Activated T-cell treated with anti-CD3 and anti-CD28 coated beads for 1 hour (primary cell): Measurements from ENCODE around the gene KCTD18.

Source experiments
- DNase-seq: peaks from one replicate; pipeline ENCODE4 v3.0.0-alpha.2; 2020; ENCODE audit warnings: low read depth

KCTD18 gene

DNA sequence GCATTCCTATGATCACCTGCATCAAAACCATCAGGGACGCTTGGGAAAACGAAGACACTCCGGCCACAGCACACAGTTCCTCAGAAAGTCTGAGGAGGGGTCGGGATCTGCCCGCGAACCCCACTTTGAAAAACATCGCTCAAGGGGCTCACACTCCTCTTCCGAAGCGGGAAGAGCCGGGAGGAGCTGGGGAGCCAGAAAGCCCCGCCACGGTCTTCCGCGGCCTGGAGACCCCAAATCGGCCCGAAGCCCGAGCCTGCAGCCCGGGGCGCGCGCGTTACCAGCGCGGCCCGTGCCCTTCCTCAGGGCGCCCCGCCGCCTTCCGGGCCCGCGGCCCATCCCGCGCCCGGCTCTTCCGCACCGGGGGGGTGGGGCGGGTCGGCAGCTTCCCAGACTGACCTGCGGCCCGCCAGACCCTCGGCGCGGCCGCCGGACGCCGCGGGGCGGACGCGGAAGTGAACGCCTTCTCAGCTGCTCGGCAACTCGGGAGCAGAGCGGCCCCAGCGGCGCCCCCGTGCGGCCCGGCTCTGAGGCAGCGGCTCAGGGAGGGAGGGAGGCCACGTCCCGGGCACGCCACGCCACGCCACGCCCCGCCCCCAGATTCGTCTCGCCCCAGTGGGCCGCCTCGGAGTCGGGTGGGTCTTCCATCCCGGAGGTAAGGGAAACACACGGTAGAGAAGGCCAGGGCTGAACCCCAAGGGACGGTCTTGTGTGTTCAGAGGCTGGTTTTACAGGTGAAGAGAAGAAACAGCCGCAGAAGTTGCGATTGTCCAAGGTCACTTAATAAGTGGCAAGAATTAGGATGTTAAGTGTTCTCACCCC, at the start of gene KCTD18:
Gene KCTD18, minus strand, starts transcription at position 457 of the 822 bp plus-strand sequence. CDS start 3,052 bp downstream, outside the sequence.
- DNase-seq = peak; percentile 88

DNA sequence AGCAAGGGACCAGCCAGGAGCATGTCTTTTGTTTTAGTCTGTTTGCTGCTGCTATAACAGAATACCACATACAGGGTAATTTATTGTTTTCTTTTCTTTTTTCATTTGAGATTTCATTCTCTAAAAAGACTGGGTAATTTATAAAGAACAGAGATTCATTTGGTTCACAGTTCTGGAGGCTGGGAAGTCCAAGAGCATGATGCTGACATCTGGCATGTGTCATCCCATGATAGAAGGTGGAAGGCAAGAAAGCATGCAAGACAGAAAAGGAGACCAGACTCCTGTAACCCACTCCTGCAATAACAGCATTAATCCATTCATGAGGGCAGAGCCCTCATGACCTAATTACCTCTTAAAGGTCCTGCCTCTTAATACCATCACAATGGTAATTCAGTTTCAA, 30.9 kb upstream of the KCTD18 start:
- DNase-seq = no peak

GRCh38 chr2:200538139-200538538, 28.3 kb upstream of the KCTD18 start:
- no peak for DNase-seq

DNA sequence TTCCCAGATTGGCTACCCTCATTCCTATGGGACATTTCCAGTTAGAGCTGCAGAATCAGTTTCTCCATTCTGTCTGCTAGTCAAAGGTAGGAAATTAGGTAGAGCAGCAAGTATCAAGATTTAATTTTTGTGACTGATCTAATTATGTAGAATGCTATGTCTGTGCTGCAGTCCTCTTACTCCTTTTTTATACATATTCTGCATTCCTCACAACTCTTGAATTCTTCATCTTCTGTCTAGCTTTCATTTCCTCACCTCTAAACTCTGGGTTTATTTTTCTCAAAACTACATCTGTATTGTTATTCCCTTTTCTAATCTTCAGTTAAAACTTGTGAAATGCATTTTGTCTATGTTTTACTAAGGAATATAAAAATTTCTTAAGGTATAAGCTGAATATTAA, 24.7 kb upstream of the KCTD18 start:
- DNase-seq = no peak

- DNase-seq = no peak
Measured at GRCh38 chr2:200533754-200534153, 23.9 kb upstream of the KCTD18 start.

DNA sequence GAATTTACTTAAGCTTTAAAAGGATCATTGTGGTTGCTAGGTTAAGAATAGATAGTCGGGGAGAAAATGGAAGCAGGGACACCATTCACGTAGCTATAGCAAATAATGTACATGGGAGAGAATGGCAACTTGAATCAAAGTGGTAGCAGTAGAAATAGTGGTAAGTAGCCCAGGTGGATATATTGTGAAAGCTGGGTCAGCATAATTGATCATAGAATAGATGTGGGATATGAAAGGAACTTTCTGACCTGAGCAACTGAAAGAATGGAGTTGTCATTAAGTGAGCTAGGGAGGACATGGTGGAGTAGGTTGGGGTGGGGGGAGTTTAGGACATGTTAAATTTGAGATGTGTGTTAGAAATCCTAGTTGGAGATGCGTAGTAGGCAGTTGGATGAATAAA, 18.4 kb upstream of the KCTD18 start:
- DNase-seq = no peak

- peak; percentile 91 for DNase-seq
Measured at GRCh38 chr2:200525882-200526651, 16.2 kb upstream of the KCTD18 start, which contains the start of gene SGO2. TSS of gene SGO2 (plus strand) at chr2:200526207. CDS start at chr2:200532976, 6,769 bp downstream.

DNA sequence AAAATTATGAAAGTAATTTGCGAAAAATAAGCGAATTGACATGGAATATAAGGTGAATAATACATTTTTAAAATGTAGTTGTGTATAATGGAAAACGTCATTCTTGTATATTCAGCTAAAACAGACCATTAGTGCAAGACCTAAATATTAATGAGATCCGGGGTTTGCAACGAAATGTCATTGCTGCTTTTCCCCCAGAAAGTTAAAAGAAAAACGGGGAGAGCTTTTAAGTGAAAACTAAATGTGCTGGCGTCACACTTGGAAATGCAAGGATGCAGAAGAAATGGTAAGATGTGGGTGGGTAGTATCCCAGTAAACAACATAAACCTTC, 15.6 kb upstream of the KCTD18 start:
- no peak for DNase-seq

DNA sequence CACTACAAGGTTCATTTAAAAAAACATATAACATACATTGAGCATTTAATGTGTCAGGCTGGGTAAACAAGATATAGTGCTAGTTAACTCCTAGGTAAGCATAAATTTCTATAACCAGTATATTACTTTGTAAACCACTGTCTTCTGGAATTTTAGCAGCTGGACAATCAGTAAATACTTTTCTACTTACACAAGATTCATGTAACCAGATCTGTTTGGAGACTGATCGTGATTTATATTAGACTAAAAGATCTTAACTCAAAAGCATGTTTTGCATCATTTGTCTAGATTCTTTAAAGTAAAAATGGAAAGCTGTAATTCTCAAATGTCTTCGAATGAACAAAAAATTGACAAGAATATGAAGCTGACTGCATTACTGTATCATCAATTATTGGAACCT, 15.2 kb upstream of the KCTD18 start:
- no peak for DNase-seq

- no peak for DNase-seq
Measured at GRCh38 chr2:200523604-200524003, 13.7 kb upstream of the KCTD18 start.

DNA sequence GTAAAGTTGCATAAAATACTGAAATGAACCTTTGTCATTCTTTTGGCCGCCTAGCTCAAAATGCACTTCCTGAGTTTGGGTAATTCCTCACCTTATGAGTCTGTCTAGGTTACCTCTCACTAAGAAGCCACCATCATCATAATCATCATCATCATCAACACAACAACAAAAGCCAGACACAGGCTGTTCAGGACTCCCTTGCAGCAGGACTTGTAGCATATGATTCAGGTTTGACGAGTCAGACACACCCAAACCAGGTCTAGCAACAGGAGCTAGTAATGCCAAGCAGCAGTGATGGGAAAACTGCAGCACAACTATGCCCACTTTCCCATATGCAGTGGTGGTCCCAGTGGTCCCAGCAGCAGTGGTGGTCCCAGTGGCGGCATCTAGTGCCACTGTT, 13.3 kb upstream of the KCTD18 start:
- DNase-seq = no peak

GRCh38 chr2:200515155-200515554, 5.3 kb upstream of the KCTD18 start:
- no peak for DNase-seq

GRCh38 chr2:200509235-200509611, 645 bp downstream of the KCTD18 start:
- DNase-seq = no peak

- DNase-seq = no peak
Measured at GRCh38 chr2:200507179-200507578, 2.7 kb downstream of the KCTD18 start.

- no peak for DNase-seq
Measured at GRCh38 chr2:200506679-200507078, 3.2 kb downstream of the KCTD18 start.

- DNase-seq = no peak
Measured at GRCh38 chr2:200502196-200502595, 7.7 kb downstream of the KCTD18 start.

- DNase-seq = no peak
Measured at GRCh38 chr2:200498402-200499162, 11.3 kb downstream of the KCTD18 start.

DNA sequence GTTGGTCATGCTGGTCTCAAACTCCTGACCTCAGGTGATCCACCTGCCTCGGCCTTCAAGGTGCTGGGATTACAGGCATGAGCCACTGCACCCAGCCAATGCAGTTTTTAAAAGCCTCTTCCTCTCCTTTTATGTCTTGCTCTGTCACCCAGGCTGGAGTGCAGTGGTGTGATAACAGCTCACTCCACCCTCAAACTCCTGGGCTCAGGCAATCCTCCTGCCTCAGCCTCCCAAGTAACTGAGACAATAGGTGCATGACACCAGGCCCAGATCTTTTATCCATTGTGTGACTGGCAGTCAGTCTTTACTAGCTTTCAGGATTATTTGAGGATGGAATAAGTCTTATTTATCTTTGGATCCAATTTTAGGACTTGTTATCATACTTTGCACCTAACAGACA, 13.2 kb downstream of the KCTD18 start:
- DNase-seq = no peak

- DNase-seq = no peak
Measured at GRCh38 chr2:200494048-200494447, 15.8 kb downstream of the KCTD18 start.

- DNase-seq = no peak
Measured at GRCh38 chr2:200492656-200493055, 17.2 kb downstream of the KCTD18 start.

DNA sequence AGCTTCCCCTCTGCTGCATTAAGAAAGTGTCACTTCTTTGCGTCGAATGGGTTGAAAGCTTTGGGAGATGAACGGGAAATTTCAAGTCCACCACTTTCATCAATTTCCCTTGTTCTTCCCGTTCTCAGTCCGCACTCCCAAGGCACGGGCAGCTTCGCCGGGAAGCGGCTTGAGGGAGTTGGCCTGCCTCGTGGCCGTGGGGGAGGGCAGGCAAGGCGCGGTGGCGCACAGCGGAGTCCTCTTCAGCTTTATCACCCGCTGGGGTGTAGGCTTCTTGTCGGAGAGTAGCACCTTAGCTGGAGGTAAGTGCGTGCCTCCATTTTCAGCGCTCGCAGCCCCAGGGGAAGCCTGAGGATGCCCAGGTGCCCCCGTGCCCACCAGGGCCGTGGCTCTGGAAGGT, 19.9 kb downstream of the KCTD18 start:
- no peak for DNase-seq

- no peak for DNase-seq
Measured at GRCh38 chr2:200488169-200488568, 21.7 kb downstream of the KCTD18 start.

- DNase-seq = no peak
Measured at GRCh38 chr2:200486529-200486928, 23.3 kb downstream of the KCTD18 start.
